WERI-Rb-1 (cell line): ENCODE measurements around the gene ULK4.

Experiments
- DNase-seq: peaks from one replicate; pipeline ENCODE4 v3.0.0-alpha.2; 2020
- H3K27ac ChIP-seq: fragments of 250-450 bp; sonication (Bioruptor Pico); 2 replicates; pipeline ENCODE4 v1.5.1; 2020; ENCODE audit warnings: mild to moderate bottlenecking, moderate library complexity
- H3K27me3 ChIP-seq: fragments of 250-450 bp; sonication (Bioruptor Pico); 2 replicates; pipeline ENCODE4 v1.5.1; 2021; ENCODE audit warnings: mild to moderate bottlenecking, low read depth, moderate library complexity; ENCODE audit not compliant: insufficient read depth, severe bottlenecking
- H3K36me3 ChIP-seq: fragments of 250-450 bp; sonication (Bioruptor Pico); 2 replicates; pipeline ENCODE4 v1.5.1; 2020; ENCODE audit warnings: mild to moderate bottlenecking, moderate library complexity
- H3K4me3 ChIP-seq: 2 replicates; pipeline ENCODE4 v1.5.1; 2011; ENCODE audit warnings: low read depth, mild to moderate bottlenecking, control low read depth, low read length
- H3K9me3 ChIP-seq: fragments of 250-450 bp; sonication (Bioruptor Pico); 2 replicates; pipeline ENCODE4 v1.5.1; 2021; ENCODE audit warnings: mild to moderate bottlenecking, moderate library complexity; ENCODE audit not compliant: severe bottlenecking
- CTCF ChIP-seq: IDR thresholded peaks from 2 replicates; pipeline ENCODE4 v1.5.1; 2011; ENCODE audit warnings: low read depth, mild to moderate bottlenecking, control low read depth, inconsistent platforms, low read length

ULK4 gene

DNA sequence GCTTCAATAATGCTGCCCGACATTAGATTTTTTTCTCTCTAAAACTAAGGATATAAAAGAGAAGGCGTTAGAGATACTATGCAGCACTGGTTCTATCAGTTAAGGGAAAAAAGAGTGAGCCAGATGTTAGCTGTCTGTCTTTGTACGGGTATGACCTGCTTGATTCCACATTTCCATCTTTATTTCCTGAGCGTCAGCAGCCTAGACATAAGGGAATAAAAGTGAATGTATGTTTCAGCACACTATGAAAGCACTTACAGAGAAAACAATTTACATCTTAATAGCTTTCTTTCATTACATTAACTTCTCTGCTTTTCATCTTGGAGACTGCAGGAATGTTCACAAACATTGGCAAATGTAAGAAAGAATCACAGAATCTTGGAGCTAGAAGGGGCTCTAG lies 443.3 kb downstream of the ULK4 start:
- no peaks in the 10 kb centered on the region for H3K27me3 ChIP-seq
- no peak for DNase-seq
- no peaks in the 10 kb centered on the region for H3K36me3 ChIP-seq
- no peak overlapping the region for H3K27ac ChIP-seq
- H3K4me3 ChIP-seq: no peak overlapping the region
- no peak for TF ChIP-seq CTCF
- H3K9me3 ChIP-seq: no peaks in the 10 kb centered on the region

DNA sequence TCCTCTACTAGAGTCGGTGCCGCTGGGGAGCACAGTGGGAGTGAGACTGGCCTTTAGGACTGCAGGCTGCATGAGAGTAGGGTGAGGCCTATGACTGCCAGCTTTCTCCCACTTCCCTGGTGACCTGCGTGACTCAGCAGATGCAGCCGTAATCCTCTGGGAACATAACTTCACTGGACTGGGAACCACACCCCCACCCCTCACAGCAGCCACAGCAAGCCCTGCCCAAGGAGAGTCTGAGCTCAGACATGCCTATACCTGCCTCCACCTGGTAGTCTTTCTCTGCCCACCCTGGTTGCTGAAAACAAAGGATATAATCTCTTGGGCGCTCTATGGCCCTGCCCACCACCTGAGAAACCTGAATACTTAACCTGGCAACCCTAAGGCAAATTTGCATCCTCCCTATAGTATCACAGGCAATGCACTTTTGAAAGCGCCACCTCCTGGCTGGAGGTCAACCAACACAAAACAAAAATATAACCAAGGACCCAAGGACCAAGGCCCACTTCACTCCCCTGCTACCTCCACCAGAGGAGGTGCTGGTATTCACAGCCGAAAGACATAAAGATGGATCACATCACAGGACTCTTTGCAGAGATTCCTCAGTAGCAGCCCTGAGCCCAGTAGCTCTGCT lies 453.7 kb downstream of the ULK4 start:
- H3K36me3 ChIP-seq: no peaks in the 10 kb centered on the region
- TF ChIP-seq CTCF: no peak
- no peak for DNase-seq
- H3K4me3 ChIP-seq: no peak overlapping the region
- no peak overlapping the region for H3K27ac ChIP-seq
- no peaks in the 10 kb centered on the region for H3K27me3 ChIP-seq
- H3K9me3 ChIP-seq: peaks cover 3% of the 10 kb centered on the region

DNA sequence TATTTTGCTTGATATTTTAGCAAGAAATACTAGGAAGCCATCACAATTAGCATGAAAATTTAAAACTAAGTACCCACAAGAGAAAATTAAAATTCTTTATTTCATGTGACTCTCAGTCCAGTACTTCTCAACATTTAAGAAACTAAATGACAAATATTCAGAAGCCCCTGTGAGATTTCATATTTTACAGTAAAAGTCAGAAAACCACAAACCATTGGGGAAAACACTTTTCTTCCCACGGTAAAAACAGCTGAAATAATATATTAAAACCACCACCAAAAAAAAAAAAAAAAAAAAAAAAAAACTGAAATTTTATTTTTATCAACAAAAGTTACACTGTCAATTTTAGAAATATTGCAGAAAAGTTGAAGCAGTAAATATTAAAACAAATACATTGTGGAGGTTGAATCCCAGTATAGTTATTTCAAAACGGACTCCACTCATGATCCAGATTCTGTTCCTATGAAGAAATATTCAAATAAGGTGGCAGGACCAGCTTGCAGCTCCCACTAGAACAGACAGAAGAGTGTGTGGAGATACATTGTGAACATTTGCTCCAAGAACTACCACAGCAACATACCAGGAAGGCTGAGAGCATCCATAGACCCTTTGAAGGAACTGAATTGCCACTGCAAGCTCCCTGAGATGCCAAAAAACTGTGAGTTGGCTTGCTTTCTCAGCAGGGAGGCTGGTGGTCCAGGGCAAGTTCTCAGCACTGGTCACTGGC lies 454.4 kb downstream of the ULK4 start:
- Histone ChIP-seq H3K4me3 (no peak overlapping the region), H3K9me3 (peaks cover 3% of the 10 kb centered on the region), H3K36me3 (no peaks in the 10 kb centered on the region), H3K27me3 (no peaks in the 10 kb centered on the region), H3K27ac (no peak overlapping the region)
- no peak for DNase-seq
- TF ChIP-seq CTCF: no peak

DNA sequence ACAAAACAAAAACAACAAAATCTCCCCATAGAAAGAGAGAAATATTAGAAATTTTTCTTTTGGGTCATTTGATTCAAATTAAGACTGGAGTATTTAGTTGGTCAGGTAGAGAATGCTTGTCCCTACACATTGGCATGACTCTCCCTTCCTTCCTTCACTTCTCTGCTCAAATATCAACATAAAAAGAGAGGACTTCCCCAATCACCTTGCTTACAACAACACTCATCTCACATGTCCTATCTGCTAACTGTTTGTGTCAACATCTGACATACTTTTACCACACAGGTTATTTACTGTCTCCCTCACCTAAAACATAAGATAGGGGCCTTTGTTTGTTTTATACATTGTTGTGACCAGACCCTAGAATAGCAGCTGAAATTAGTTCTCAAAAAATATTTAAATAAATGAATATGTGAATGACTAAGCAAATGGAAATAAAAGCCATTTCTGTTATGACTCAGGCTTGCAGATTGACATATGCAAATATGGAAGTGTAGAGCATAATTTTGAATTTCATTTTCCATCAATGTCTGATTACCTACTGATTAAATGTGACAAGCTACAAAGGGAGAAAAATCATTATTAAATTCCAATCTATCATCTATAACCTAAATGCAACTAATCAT lies 457.8 kb downstream of the ULK4 start:
- no peak for DNase-seq
- no peak overlapping the region for H3K4me3 ChIP-seq
- no peaks in the 10 kb centered on the region for H3K27me3 ChIP-seq
- H3K36me3 ChIP-seq: no peaks in the 10 kb centered on the region
- H3K27ac ChIP-seq: no peak overlapping the region
- H3K9me3 ChIP-seq: peaks cover 3% of the 10 kb centered on the region
- TF ChIP-seq CTCF: no peak

DNA sequence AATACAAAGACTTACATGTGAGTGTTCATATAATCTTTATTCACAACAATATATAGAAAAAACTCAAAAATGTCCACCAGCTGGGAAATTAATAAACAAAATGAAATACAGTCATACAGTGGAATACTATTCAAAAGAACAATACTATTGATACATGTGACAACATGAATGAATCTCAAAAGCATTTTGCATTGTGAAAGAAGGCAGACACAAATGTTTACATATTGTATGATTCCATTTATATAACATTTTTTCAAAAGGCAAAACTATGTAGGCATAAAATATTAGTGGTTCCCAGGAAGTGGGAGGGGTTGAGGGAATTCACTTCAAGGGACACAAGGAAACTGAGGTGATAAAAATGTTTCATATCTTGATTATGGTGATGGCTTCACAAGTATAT lies 459.4 kb downstream of the ULK4 start:
- no peak for DNase-seq
- H3K9me3 ChIP-seq: no peaks in the 10 kb centered on the region
- H3K27me3 ChIP-seq: no peaks in the 10 kb centered on the region
- no peak overlapping the region for H3K27ac ChIP-seq
- no peak overlapping the region for H3K4me3 ChIP-seq
- no peak for TF ChIP-seq CTCF
- no peaks in the 10 kb centered on the region for H3K36me3 ChIP-seq
